H1 (cell line): Measurements from ENCODE around the gene APOC4. TPM values are rescaled to one million over a fixed set of nuclear protein-coding genes. Genes with fewer than 3 reads are reported as not detected.

Source experiments
- CTCF ChIA-PET: fragments of 300-600 bp; sonication (Branson Sonifier 250); formaldehyde crosslinking; loops from one replicate; lab custom pipeline; 2021; ENCODE audit not compliant: partially characterized antibody; lab: Charles Lee
- POLR2A ChIA-PET: fragments of 300-600 bp; sonication (Branson Sonifier 250); formaldehyde crosslinking; loops from one replicate; lab custom pipeline; 2021; ENCODE audit warnings: inconsistent platforms; ENCODE audit not compliant: partially characterized antibody; lab: Charles Lee
- DNase-seq, 2 experiments: peaks; one replicate each; pipeline versions ENCODE4 v3.0.0 to v3.0.0-alpha.2; 2010 to 2022; ENCODE audit warnings: low spot score in 2 of 2, low read depth in 1 of 2, mixed read lengths in 1 of 2
- FAIRE-seq: peaks from 2 replicates; lab custom pipeline; 2011; peaks lifted over from hg19 to GRCh38; lab: Jason Lieb, UNC
- H2AFZ ChIP-seq: 2 replicates; pipeline ENCODE4 v1.8.1; 2012; ENCODE audit warnings: low read length, inconsistent platforms
- H2AK5ac ChIP-seq: 2 replicates; pipeline ENCODE4 v1.6.1; 2013; ENCODE audit warnings: low read depth, low read length
- H2BK120ac ChIP-seq: replicated peaks from 2 replicates; pipeline ENCODE3; 2013; ENCODE audit warnings: low read depth, low read length, inconsistent platforms
- H2BK12ac ChIP-seq: 2 replicates; pipeline ENCODE4 v1.6.1; 2013; ENCODE audit warnings: low read depth, low read length
- H2BK15ac ChIP-seq: 2 replicates; pipeline ENCODE4 v1.6.1; 2013; ENCODE audit warnings: low read length
- H2BK20ac ChIP-seq: 2 replicates; pipeline ENCODE4 v1.6.1; 2013; ENCODE audit warnings: low read length
- H2BK5ac ChIP-seq: 2 replicates; pipeline ENCODE4 v1.6.1; 2013; ENCODE audit warnings: low read depth, low read length
- H3K14ac ChIP-seq: 2 replicates; pipeline ENCODE4 v1.6.1; 2013; ENCODE audit warnings: inconsistent platforms; ENCODE audit not compliant: insufficient read length
- H3K18ac ChIP-seq: 2 replicates; pipeline ENCODE4 v1.6.1; 2013; ENCODE audit warnings: low read length; ENCODE audit errors: extremely low read depth
- H3K23ac ChIP-seq: 2 replicates; pipeline ENCODE4 v1.6.1; 2013; ENCODE audit warnings: inconsistent platforms; ENCODE audit not compliant: insufficient read length
- H3K23me2 ChIP-seq: 2 replicates; pipeline ENCODE4 v1.6.1; 2013; ENCODE audit warnings: low read depth, low read length
- H3K27ac ChIP-seq: 2 replicates; pipeline ENCODE4 v1.6.1; 2011; ENCODE audit warnings: low read depth, low read length, inconsistent platforms
- H3K27me3 ChIP-seq, 4 experiments: replicated peaks in 1 of 4; 1 replicate in 1 of 4; 2 replicates in 3 of 4; pipeline versions ENCODE4 v1.6.1 to v1.8.1; 2011 to 2013; ENCODE audit warnings: low read length in 3 of 4, mild to moderate bottlenecking in 3 of 4, inconsistent platforms in 2 of 4, mixed read lengths in 2 of 4, moderate library complexity in 1 of 4; ENCODE audit not compliant: control insufficient read depth in 3 of 4, insufficient read depth in 3 of 4; ENCODE audit errors: extremely low read depth in 1 of 4
- H3K36me3 ChIP-seq, 4 experiments: 2 replicates each; pipeline versions ENCODE4 v1.6.1 to v1.8.1; 2011 to 2013; ENCODE audit warnings: mild to moderate bottlenecking in 4 of 4, low read length in 3 of 4, moderate library complexity in 2 of 4, control low read depth in 1 of 4, inconsistent platforms in 1 of 4; ENCODE audit not compliant: insufficient read depth in 4 of 4, control insufficient read depth in 2 of 4
- H3K4ac ChIP-seq: replicated peaks from 2 replicates; pipeline ENCODE3; 2013; ENCODE audit warnings: low read length, low read depth, mixed read lengths, inconsistent platforms; ENCODE audit not compliant: insufficient read length
- H3K4me1 ChIP-seq, 4 experiments: replicated peaks in 1 of 4; 1 replicate in 1 of 4; 2 replicates in 3 of 4; pipeline versions ENCODE4 v1.6.1 to v1.8.1; 2011 to 2013; ENCODE audit warnings: low read length in 3 of 4, inconsistent platforms in 2 of 4, mixed read lengths in 1 of 4; ENCODE audit not compliant: insufficient read depth in 4 of 4, control insufficient read depth in 3 of 4
- H3K4me2 ChIP-seq, 2 experiments: 2 replicates each; pipeline versions ENCODE4 v1.6.1 to v1.8.1; 2011 to 2013; ENCODE audit warnings: low read depth in 2 of 2, low read length in 2 of 2, control low read depth in 1 of 2, inconsistent platforms in 1 of 2, mild to moderate bottlenecking in 1 of 2; ENCODE audit not compliant: insufficient read depth in 1 of 2
- H3K4me3 ChIP-seq, 4 experiments: fragments of 200-600, 300-600 bp in 1 of 4; sonication (generic), shearing (Covaris generic), sonication (Bioruptor Twin) in 1 of 4; 2 replicates each; pipeline versions ENCODE4 v1.5.1 to v1.8.1; 2011 to 2016; ENCODE audit warnings: low read length in 4 of 4, low read depth in 3 of 4, control low read depth in 2 of 4, inconsistent platforms in 2 of 4, mild to moderate bottlenecking in 2 of 4, mixed read lengths in 1 of 4, moderate library complexity in 1 of 4; ENCODE audit not compliant: insufficient read depth in 2 of 4; ENCODE audit errors: extremely low read depth in 1 of 4
- H3K56ac ChIP-seq: replicated peaks from 2 replicates; pipeline ENCODE3; 2013; ENCODE audit warnings: low read depth, mild to moderate bottlenecking, mixed read lengths, low read length, inconsistent platforms; ENCODE audit not compliant: insufficient read length
- H3K79me1 ChIP-seq: 2 replicates; pipeline ENCODE4 v1.6.1; 2013; ENCODE audit warnings: low read depth, low read length, control low read depth
- H3K79me2 ChIP-seq, 2 experiments: 2 replicates each; pipeline versions ENCODE4 v1.6.1 to v1.8.1; 2012 to 2013; ENCODE audit warnings: low read length in 2 of 2, mild to moderate bottlenecking in 2 of 2, inconsistent platforms in 1 of 2; ENCODE audit not compliant: insufficient read depth in 2 of 2, control insufficient read depth in 1 of 2
- H3K9ac ChIP-seq, 4 experiments: replicated peaks in 1 of 4; 1 replicate in 1 of 4; 2 replicates in 3 of 4; pipeline versions ENCODE4 v1.6.1 to v1.8.1; 2011 to 2013; ENCODE audit warnings: low read depth in 3 of 4, low read length in 3 of 4, control low read depth in 2 of 4, mild to moderate bottlenecking in 2 of 4, moderate library complexity in 2 of 4, inconsistent platforms in 1 of 4; ENCODE audit errors: extremely low read depth in 1 of 4
- H3K9me3 ChIP-seq, 2 experiments: 2 replicates each; pipeline versions ENCODE4 v1.6.1 to v1.8.1; 2012 to 2013; ENCODE audit warnings: mild to moderate bottlenecking in 2 of 2, moderate library complexity in 2 of 2, control low read depth in 1 of 2, inconsistent platforms in 1 of 2, low read depth in 1 of 2, low read length in 1 of 2, mixed read lengths in 1 of 2; ENCODE audit not compliant: insufficient read depth in 2 of 2
- H4K20me1 ChIP-seq, 2 experiments: replicated peaks in 1 of 2; 2 replicates each; pipeline versions ENCODE3 to v1.8.1; 2011 to 2013; ENCODE audit warnings: inconsistent platforms in 2 of 2, low read length in 2 of 2, mild to moderate bottlenecking in 1 of 2; ENCODE audit not compliant: insufficient read depth in 2 of 2, control insufficient read depth in 1 of 2
- H4K5ac ChIP-seq: 2 replicates; pipeline ENCODE4 v1.6.1; 2013; ENCODE audit warnings: low read length, low read depth, mixed read lengths, inconsistent platforms; ENCODE audit not compliant: insufficient read length
- H4K8ac ChIP-seq: 2 replicates; pipeline ENCODE4 v1.8.0; 2013; ENCODE audit warnings: mild to moderate bottlenecking, moderate library complexity, low read length, inconsistent platforms; ENCODE audit not compliant: insufficient read depth; ENCODE audit errors: extremely low read depth
- H4K91ac ChIP-seq: replicated peaks from 2 replicates; pipeline ENCODE3; 2013; ENCODE audit warnings: low read length, mixed read lengths, inconsistent platforms; ENCODE audit not compliant: insufficient read length
- POLR2A ChIP-seq, 2 experiments: IDR thresholded peaks; 1 replicate in 1 of 2; 2 replicates in 1 of 2; pipeline ENCODE4 v1.6.1; 2011; ENCODE audit warnings: low read depth in 2 of 2, low read length in 2 of 2, mild to moderate bottlenecking in 2 of 2; ENCODE audit errors: control extremely low read depth in 1 of 2
- SP2 ChIP-seq: IDR thresholded peaks from 2 replicates; pipeline ENCODE4 v1.6.1; 2012; ENCODE audit warnings: mild to moderate bottlenecking, low read length, inconsistent platforms
- WGBS, 2 experiments: shearing (Covaris generic) in 1 of 2; methylation state at CpG; one replicate each; pipeline versions ENCODE4 v1.1.6 to v1.1.7; 2013 to 2015; ENCODE audit warnings: low lambda C conversion rate in 2 of 2, mixed read lengths in 2 of 2, inconsistent platforms in 1 of 2, low coverage in 1 of 2, missing lambda C conversion rate in 1 of 2; ENCODE audit not compliant: insufficient replicate concordance in 2 of 2, insufficient coverage in 1 of 2, insufficient read length in 1 of 2; ENCODE audit errors: extremely low coverage in 1 of 2, missing lambda C conversion rate in 1 of 2; 5-methylcytosine and 5-hydroxymethylcytosine counted together
- polyA plus RNA-seq, 7 experiments: library from polyadenylated mRNA; depleted of rRNA in 3 of 7; stranded (reverse) in 5 of 7; unstranded in 2 of 7; fragments of >200 nt in 5 of 7; fragments of 200-250 nt in 2 of 7; gene quantifications; 1 replicate in 5 of 7; 2 replicates in 1 of 7; 4 replicates in 1 of 7; pipeline versions ENCODE4 v1.2.1 to v1.2.3, GENCODE V29; 2011 to 2013; ENCODE audit warnings: missing spikeins in 2 of 7, mixed read lengths in 2 of 7
- total RNA-seq: library from RNA; stranded (reverse); fragmentation: NEBNext Ultra II Directional; extraction: Animal tissue kit (Norgen Biotek cat#: 25700); gene quantifications from 2 replicates; pipeline ENCODE4 v1.2.1, GENCODE V29; 2021
- TF ChIP-seq, protein P1 (sequence below), 3 experiments: IDR thresholded peaks; 1 replicate in 2 of 3; 2 replicates in 1 of 3; pipeline versions ENCODE4 v1.5.1 to v1.6.1; 2011; ENCODE audit warnings: low read length in 3 of 3, mild to moderate bottlenecking in 3 of 3, inconsistent platforms in 2 of 3, low read depth in 1 of 3, moderate library complexity in 1 of 3; ENCODE audit not compliant: insufficient read depth in 1 of 3; ENCODE audit errors: control extremely low read depth in 1 of 3

Gene APOC4
- total and polyA plus RNA-seq, 2 of the 8 experiments (the other 6 are each of a cell fraction or from before 2014, with no cell fraction given), result not detected

DNA sequence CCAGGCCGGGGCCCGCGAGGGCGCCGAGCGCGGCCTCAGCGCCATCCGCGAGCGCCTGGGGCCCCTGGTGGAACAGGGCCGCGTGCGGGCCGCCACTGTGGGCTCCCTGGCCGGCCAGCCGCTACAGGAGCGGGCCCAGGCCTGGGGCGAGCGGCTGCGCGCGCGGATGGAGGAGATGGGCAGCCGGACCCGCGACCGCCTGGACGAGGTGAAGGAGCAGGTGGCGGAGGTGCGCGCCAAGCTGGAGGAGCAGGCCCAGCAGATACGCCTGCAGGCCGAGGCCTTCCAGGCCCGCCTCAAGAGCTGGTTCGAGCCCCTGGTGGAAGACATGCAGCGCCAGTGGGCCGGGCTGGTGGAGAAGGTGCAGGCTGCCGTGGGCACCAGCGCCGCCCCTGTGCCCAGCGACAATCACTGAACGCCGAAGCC lies 33.2 kb upstream of the APOC4 start:
- H2BK20ac ChIP-seq, result no peak overlapping the region
- no peak overlapping the region for H4K5ac ChIP-seq
- H2AK5ac ChIP-seq, result no peak overlapping the region
- H3K56ac ChIP-seq, result no peak overlapping the region
- H3K79me2 ChIP-seq, result peaks cover 0 to 11% of the 10 kb centered on the region in 2 experiments; a peak in 1 of 4 replicates
- no peak overlapping the region for H2BK12ac ChIP-seq
- H2BK5ac ChIP-seq, result no peak overlapping the region
- H3K79me1 ChIP-seq, result no peaks in the 10 kb centered on the region; the same call in 1 of the 2 replicates
- no peak for FAIRE-seq
- no peak overlapping the region for H2AFZ ChIP-seq
- no peak overlapping the region for H3K4me3 ChIP-seq
- peaks cover under 1 to 16% (median 7%) of the 10 kb centered on the region in 4 experiments for H3K4me1 ChIP-seq
- no peak overlapping the region for H4K8ac ChIP-seq
- no peak overlapping the region for H2BK15ac ChIP-seq
- H3K27me3 ChIP-seq, result no peaks in the 10 kb centered on the region
- POLR2A ChIA-PET, result interaction anchor here (0.6 to 12.3 kb wide), 10 partner anchors 9 to 104 kb away, joined by 3 to 247 read pairs (median 4); partner anchors contain the start of genes CLPTM1 and TOMM40
- no peaks in the 10 kb centered on the region for H3K9me3 ChIP-seq
- peaks cover 3% of the 10 kb centered on the region; the same call in 1 of the 2 replicates for H3K23me2 ChIP-seq
- H3K36me3 ChIP-seq, result peaks cover 9 to 27% (median 19%) of the 10 kb centered on the region in 4 experiments; a peak in 7 of 8 replicates
- no peak overlapping the region for H3K4me2 ChIP-seq
- no peak overlapping the region for H3K18ac ChIP-seq
- peaks cover 0 to 17% of the 10 kb centered on the region in 2 experiments for H4K20me1 ChIP-seq
- no peak overlapping the region for H3K9ac ChIP-seq
- H3K27ac ChIP-seq, result no peak overlapping the region
- TF ChIP-seq SP2 (no peak), POLR2A (IDR thresholded peaks at IDR 0.05; ENCODE audit: control extremely low read depth in 1 of 2, low read depth in 2 of 2, low read length in 2 of 2) (no peak)
- TF ChIP-seq, protein P1, sequence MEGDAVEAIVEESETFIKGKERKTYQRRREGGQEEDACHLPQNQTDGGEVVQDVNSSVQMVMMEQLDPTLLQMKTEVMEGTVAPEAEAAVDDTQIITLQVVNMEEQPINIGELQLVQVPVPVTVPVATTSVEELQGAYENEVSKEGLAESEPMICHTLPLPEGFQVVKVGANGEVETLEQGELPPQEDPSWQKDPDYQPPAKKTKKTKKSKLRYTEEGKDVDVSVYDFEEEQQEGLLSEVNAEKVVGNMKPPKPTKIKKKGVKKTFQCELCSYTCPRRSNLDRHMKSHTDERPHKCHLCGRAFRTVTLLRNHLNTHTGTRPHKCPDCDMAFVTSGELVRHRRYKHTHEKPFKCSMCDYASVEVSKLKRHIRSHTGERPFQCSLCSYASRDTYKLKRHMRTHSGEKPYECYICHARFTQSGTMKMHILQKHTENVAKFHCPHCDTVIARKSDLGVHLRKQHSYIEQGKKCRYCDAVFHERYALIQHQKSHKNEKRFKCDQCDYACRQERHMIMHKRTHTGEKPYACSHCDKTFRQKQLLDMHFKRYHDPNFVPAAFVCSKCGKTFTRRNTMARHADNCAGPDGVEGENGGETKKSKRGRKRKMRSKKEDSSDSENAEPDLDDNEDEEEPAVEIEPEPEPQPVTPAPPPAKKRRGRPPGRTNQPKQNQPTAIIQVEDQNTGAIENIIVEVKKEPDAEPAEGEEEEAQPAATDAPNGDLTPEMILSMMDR (IDR thresholded peaks at IDR 0.05; ENCODE audit: control extremely low read depth in 1 of 3, insufficient read depth in 1 of 3, low read depth in 1 of 3, low read length in 3 of 3), result peak in 1 of 3 experiments; percentile 0; a peak in 1 of 4 replicates
- TF ChIP-seq, all 59 proteins: peak for 1
- Histone ChIP-seq H3K4ac (no peak overlapping the region), H4K91ac (no peak overlapping the region), H3K14ac (no peak overlapping the region), H3K23ac (no peak overlapping the region), H2BK120ac (no peak overlapping the region)
- 94% methylated on average over 44 of the region's 44 CpGs; no CpG with 5 or more reads in 1 of the 2 experiments for WGBS, 2 experiments
- no peak for DNase-seq
- CTCF ChIA-PET, result interaction anchor here (0.9 to 15.2 kb wide), 6 partner anchors 16 to 1705 kb away, joined by 3 to 201 read pairs (median 4); partner anchors contain the start of gene CLPTM1
